Testis (tissue), 2 donors: ENCODE data around the gene FAM193A.

Experiments used
- POLR2A ChIP-seq: fragments of 450-650 bp; IDR thresholded peaks from one replicate; pipeline ENCODE4 v1.6.1; 2017; ENCODE audit warnings: antibody characterized with exemption, mild to moderate bottlenecking, moderate library complexity
- TF ChIP-seq, protein P1 (sequence below), 3 experiments: fragments of 450-650 bp in 2 of 3; fragments of 200-600 bp in 1 of 3; sonication (generic) in 1 of 3; IDR thresholded peaks; one replicate each; pipeline ENCODE4 v1.5.1; 2016 to 2019; ENCODE audit warnings: antibody characterized with exemption in 3 of 3, mild to moderate bottlenecking in 2 of 3, moderate library complexity in 1 of 3

DNA sequence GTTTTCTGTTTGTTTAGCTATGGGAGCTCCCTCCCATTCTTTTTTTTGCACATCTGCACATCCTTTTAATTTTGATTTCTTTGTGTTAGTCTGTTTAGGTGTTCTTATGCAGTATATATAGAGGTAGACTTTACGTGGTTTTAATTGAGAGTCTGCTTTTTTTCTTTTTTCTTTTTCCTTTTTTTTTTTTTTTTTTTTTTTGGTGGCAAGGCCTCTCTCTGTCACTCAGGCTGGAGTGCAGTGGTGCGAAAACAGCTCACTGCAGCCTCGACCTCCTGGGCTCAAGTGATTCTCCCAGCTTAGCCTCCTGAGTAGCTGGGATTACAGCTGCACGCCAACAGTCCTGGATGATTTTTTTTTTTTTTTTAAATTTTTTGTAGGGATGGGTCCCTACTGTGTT, 68.2 kb downstream of the FAM193A start:
- TF ChIP-seq, protein P1, sequence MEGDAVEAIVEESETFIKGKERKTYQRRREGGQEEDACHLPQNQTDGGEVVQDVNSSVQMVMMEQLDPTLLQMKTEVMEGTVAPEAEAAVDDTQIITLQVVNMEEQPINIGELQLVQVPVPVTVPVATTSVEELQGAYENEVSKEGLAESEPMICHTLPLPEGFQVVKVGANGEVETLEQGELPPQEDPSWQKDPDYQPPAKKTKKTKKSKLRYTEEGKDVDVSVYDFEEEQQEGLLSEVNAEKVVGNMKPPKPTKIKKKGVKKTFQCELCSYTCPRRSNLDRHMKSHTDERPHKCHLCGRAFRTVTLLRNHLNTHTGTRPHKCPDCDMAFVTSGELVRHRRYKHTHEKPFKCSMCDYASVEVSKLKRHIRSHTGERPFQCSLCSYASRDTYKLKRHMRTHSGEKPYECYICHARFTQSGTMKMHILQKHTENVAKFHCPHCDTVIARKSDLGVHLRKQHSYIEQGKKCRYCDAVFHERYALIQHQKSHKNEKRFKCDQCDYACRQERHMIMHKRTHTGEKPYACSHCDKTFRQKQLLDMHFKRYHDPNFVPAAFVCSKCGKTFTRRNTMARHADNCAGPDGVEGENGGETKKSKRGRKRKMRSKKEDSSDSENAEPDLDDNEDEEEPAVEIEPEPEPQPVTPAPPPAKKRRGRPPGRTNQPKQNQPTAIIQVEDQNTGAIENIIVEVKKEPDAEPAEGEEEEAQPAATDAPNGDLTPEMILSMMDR (IDR thresholded peaks at IDR 0.05), result no peak
- TF ChIP-seq POLR2A, result no peak
